HG02798 (cell line): ENCODE measurements around the gene ABAT.
"Not testable (repeated sequence)": the region's sequence is repeated elsewhere in the genome, so short reads cannot be mapped to it uniquely, and the experiment has no call there.

Experiments used
- ATAC-seq: cut with Tn5 transposase; IDR thresholded peaks from one replicate; pipeline ENCODE4 v1.9.1; 2021; ENCODE audit warnings: mild to moderate bottlenecking; ENCODE audit not compliant: unreplicated experiment, poor library complexity

ABAT gene

DNA sequence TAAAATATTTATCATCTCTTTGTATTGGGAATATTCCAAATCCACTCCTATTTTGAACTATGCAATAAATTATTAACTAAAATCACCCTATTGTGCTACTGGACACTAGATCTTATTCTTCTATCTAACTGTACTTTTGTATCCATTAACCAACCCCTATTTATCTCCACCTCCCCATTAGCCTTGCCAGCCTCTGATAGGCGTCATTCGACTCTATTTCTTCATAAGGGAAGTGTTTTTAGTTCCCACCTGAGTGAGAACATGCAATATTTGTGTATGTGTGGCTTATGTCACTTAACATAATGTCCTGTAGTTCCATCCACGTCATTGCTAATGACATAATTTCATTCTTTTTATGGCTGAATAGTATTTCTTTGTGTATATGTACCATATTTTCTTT is 99.1 kb downstream of the ABAT start:
- no peak for ATAC-seq

DNA sequence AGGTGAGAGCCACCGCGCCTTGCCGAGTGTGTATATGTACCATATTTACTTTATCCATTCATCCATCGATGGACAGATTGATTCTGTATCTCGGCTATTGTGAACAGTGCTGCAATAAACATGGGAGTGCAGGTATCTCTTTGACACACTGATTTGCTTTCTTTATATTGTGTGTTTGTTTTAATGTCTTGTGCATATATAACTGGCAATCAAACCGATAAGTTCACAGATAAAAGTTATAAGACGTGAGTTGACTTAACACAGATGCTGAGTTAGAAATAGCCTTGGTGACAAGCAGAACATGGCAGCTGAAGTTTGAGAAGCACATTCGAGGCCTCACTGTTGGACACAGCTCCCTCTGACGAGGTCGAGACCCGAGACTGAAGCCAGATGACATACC is 99.8 kb downstream of the ABAT start:
- ATAC-seq = no peak

DNA sequence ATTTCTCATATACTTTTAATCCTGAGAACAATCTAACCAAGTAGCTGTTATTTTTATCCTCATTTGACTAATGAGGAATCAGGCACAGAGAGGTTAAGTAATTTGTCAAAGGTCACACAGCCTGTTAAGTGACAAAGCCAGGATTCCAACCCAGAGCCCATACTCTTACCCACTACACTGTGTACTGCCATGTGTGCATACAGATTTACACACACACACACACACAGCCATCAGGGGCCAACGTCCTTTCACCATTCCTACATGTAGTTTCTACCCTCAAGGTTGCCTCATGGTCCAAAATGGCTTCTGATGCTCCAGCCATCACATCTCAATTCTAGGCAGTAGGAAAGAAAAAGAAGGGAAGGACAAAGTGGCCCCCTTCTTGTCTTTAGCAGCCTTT is 100.9 kb downstream of the ABAT start:
- no peak for ATAC-seq

DNA sequence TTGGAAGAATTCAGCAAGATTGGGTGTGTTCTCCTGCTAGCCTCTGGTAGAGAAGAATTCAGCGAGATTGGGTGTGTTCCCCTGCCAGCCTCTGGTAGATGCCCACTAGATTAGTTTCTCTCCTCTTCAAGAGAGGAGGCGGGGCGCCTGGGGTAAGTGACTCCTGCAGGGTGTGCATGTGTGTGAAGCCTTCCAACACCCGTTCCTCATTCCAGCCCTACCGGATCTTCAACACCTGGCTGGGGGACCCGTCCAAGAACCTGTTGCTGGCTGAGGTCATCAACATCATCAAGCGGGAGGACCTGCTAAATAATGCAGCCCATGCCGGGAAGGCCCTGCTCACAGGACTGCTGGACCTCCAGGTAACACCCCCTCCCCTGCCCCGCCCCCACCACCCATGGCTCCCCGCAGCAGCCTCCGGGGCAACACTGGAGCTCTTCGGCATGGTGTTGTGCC is 101.7 kb downstream of the ABAT start:
- ATAC-seq = no peak

DNA sequence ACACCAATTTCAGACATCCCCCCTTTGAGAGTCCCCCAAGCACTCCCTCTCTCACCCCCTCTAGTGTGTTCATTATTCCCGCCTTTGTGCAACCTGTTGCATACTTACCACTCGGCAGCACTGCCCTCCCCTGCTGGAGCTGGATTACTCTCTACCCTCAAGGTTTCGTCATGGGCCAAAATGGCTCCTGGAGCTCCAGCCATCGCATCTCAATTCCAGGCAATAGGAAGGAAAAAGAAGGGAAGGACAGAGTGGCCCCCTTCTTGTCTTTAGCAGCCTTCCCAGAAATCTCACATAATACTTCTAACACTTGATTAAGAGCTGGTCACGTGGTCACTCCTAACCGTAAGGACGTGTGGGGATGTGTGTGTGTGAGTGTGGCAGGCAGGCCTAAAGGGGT is 102.8 kb downstream of the ABAT start:
- no peak for ATAC-seq

DNA sequence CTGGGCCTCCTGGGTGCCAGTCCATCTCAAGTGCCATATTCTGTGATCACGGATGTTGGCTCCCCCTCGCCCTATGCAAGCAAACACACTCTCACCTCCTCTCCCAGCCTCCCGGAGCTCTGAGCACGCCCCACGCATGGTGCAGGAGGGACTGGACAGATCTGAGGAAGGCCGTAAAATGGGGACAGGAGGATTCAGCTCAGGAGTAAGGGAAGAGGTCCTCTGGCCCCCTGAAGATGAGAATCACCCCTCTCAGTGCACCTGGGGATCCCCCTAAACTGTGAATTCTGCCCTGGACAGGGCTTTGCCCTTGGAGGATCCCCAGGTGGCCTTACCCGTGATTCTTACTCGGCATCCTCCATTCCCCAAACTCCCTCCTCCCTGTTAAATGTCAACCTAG is 107.4 kb downstream of the ABAT start:
- no peak for ATAC-seq

DNA sequence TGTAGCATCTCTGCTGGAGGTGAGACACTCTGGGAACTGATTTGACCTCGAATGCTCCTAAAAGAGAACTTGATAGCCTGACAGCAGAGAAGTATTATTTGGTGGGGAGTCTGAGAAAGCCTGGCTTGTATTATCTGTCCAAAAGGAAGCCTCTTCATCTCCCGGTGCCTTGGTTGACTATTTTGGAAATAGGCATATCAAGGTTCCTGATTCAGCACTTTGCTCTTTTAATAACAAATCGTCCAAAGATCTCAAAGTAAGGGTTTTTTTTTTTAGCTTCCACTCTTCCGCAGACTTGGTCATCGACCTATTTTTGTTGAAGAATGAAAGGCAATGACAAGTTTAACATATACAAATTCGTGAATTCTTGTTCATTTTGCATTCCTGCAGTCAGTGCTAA is 108.3 kb downstream of the ABAT start:
- ATAC-seq = no peak

DNA sequence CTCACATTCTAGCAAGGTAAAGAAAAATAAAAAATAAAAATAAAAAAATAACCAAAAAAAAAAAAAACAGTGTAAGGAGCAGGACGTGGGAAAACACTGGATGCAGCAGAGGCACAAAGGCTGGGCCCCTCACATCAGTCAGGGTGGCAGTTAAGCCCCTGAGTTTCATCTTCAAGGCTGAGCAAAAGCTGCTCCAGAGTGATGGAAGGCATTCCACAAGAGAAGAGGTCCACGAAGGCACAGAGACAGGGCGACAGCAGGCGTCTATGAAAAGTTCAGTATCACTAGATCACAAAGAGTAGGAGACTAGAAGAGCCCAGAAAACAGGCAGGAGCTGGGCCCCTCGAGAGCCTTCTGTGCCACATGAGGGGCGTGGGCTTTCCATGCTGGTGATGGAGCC is 111.0 kb downstream of the ABAT start:
- no peak for ATAC-seq

DNA sequence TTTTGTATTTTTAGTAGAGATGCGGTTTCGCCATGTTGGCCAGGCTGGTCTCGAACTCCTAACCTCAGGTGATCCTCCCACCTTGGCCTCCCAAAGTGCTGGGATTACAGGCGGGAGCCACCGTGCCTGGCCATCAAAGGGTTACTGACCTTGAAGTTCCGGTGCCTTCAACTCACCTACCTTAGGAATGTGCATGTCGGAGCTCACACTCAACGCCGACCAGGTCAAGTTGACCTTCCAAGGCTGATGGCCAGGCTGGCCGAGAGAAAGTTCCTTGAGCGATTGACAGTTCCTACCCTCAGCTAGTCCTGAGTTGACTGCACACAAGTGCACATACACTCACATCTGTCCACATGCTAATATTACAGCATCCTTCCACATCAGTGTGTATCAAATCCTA is 111.9 kb downstream of the ABAT start:
- ATAC-seq = not testable (repeated sequence)

DNA sequence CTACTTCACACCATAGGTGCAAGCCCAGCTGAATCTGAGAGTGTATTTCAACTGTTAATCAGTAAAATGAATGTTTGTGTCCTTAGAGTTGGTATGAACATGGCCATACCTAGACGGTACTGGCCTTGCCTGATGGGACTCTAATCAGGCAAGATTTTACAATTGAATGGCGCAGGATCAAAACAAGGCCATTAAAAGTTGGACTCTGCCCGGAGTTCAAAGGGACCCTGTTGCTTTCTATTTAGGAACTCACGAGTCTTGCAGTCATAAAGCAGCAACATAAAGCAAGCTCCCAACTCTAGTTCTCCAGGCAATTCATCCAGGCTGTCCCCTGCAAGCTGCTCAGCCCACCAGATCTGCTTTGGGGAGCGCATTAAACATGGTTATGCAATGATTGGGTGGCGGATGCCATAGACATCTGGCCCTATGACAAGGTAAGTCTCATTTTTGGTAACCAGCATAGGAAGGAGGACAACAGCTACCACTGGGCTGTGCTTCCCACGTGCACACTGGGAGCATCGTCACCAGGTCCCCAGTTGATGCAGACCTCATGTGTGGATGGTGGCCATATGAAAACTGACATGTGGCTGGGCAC is 114.3 kb downstream of the ABAT start:
- no peak for ATAC-seq

DNA sequence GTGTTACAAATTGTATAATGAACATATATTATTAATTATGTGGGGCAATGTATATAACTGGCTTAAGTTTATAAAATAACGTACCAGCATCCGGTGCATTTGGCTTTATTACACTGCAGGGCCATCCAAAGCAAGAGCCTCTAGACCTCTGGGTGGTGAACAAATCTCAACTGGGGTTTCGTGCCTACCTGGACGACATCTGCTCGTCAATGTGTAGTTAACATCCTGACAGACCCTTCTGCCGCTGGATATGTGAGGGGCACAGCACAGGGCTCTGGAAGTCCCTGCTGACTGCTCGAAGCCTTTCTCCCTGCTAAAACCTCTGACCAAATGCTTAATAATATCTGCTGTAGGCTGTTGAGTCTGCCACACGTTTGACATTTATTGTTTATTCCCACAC is 120.7 kb downstream of the ABAT start:
- no peak for ATAC-seq

DNA sequence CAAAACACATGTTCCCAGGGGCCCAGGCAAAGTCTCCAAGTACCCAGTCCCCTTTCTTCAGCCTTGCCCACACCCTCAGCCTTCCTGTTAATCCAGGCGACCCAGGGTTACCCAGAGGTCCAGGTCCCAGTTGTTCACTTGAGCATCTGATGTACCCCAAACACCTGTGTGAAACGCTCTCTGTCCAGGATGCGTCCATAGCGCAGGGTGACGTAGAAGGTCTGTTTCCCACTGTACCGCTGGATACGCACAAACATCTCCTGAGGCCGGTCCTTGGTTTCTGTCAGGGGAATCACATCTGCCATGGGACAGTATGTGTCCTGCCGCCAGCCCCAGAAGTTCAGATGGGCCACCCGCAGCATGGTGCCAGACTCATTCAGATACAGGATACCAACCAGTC is 121.4 kb downstream of the ABAT start:
- ATAC-seq = no peak

DNA sequence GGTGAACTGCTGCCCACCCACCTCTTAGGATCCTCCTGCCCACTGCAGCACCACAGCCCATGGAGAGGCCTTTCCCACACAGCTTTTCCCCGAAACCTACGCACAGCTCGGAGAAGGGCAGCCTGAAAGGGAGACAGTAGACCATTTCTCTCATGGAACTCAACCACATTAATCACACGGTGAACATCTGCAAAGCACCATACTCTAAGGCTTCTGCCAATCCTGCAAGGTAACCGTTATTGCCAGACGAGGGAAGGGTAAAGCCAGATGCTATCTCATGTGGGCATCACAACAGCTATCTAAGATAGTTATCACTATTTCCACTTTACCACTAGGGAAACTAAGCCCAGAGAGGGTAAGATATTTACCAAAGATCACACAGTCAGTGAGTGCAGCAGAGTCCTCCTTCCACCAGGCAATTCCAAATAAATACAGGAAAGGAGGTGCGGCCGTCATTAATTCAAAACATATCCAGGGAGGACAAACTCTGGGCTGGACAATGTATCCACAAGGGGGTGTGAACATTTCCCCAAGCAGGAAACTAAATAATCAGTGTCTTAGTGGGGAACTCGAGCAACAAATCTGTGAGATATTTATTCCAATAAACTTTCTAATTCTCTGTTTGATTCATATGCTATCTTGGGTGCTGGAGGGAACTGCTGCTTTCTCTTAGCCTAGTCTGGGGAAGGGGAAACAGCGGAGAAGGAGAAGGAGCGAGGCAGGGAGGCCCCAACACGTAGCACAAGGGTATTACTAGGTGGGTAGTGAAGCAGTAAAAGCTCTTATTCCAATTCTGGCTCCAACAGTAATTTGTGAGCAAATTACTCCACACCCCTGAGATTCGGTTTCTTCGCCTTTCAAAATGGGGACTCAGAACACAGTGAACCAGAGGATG is 122.3 kb downstream of the ABAT start:
- no peak for ATAC-seq

DNA sequence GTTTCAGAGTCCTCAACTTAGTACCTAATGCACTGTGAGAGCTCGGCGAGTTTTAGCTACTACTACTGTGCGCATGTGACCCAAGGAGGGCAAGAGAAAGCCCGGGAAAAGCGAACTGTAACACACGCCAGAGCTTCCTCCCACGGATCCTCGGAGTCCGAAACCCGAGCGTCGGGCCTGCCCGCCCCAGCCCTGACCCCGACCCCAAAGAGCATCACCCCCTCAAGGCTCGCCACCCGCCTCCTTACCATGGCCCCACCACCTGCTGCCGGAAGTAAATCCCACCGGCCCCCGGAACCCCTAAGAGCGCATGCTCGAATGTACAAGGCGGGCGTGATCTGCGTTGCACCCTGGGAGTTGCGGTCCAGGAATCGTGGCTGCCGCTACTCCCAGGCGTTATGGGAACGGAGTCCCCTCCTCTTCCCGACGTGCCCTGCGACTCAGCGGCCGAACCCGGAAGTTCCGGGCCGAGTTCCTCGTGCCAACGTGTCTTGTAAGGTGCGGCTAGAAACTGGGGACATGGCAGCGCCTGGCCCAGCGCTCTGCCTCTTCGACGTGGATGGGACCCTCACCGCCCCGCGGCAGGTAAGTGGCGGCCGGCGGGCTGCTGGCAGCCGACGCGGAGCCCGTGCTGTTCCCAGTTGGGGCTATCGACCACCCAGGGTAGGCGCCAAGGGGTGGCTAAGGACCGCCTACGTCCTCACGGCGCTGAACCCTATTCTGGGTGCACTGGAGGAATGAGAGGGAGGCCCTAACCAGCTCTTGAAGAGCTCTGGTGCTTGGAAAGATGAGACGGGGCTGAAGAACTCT is 123.2 kb downstream of the ABAT start, which contains the start of the genes PMM2 and TMEM186:
Gene PMM2 (plus strand): TSS at position 476 of the 810 bp plus-strand sequence. CDS start 44 bp downstream, at position 520.
Gene TMEM186 (minus strand): TSS at position 276 of the 810 bp plus-strand sequence. CDS start 25 bp downstream, at position 251.
- peak; percentile 97 for ATAC-seq

DNA sequence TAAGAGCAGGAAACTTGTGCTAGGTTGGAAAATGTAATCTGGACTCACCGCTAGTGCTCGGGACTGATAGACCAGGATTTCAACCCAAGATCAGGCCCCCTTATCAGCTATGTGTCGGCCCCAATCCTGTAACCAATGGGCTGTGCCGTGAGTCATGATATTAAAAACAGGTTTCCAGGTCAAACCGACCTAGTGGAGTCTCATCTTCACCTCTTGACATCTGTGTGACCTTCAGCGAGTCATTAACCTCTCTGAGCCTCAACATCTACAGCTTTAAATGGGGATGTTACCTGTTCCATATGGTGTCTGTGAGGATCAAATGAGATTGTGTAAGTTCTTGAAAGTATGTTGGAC is 123.7 kb downstream of the ABAT start:
- ATAC-seq = no peak

DNA sequence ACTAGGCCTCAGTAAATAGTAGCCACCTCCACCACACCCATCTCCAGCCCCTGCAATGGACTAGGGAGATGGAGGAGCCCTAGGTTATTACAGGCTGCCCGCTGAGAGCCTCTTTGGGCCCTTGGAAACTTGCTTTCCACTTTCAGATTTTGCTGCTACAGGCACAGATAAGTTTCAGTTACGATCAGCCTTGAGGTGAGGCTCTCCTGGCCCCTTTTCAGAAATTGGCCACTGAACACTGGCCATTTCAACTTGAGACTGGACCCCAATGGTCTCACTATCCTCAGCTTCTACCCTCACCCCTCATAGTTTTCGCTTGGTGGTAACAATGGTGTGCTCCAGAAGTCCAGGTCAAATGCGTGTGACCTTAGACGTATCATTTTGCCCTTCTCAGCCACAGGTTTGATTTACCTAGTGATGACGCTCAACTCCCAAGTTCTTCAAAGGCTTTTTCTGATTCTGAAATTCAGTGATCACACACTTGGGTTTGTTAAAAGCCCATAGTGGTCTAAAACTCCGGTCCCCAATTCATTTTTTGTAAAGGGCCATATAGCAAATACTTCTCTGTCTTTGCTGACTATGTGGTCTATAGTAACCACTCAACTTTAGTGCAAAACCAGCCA is 124.2 kb downstream of the ABAT start:
- ATAC-seq = no peak

DNA sequence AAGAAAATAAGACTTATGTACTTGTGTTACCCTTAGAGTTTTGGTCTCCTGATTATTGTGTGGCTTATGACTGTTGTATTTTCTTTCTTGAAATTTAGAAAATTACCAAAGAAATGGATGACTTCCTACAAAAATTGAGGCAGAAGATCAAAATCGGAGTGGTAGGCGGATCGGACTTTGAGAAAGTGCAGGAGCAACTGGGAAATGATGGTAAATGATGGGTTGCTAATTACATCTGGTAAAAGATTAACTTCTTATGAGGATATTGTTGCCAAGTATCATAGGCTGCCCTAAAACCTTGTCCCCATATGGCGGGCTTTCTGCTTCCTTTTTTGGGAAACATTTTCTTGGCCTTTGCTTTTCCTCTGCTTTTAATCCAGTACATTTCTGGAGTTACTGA is 127.3 kb downstream of the ABAT start:
- ATAC-seq = no peak

DNA sequence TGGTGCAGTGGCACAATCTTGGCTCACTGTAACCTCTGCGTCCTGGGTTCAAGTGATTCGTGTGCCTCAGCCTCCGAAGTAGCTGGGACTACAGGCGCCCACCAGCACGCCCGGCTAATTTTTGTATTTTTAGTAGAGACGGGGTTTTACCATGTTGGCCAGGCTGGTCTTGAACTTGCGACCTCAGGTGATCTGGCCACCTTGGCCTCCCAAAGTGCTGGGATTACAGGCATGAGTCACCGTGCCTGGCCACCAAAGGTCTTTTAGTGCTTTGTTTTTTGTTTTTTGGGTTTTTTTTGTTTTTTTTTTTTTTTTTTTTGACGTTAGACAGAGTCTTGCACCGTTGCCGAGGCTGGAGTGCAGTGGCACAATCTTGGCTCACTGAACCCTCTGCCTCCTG is 129.3 kb downstream of the ABAT start:
- not testable (repeated sequence) for ATAC-seq

DNA sequence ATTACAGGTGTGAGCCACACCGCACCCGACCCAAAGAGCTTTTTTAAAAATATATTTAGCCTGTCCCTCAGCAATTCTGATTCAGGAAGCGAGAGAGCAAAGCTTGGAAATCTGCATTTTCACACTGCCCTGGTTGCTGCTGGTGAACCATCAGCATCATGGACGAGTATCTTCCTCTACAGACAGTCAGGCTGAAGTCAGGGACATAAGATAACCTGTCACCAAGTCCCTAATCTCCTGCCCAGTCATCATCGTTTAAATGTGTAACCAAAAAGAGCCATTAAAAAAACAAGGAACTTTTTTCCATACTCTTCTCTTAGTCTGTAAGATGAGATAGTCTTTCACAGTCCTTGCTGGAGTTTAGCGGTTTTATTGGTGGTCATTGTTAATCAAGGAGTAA is 129.9 kb downstream of the ABAT start:
- ATAC-seq = no peak

DNA sequence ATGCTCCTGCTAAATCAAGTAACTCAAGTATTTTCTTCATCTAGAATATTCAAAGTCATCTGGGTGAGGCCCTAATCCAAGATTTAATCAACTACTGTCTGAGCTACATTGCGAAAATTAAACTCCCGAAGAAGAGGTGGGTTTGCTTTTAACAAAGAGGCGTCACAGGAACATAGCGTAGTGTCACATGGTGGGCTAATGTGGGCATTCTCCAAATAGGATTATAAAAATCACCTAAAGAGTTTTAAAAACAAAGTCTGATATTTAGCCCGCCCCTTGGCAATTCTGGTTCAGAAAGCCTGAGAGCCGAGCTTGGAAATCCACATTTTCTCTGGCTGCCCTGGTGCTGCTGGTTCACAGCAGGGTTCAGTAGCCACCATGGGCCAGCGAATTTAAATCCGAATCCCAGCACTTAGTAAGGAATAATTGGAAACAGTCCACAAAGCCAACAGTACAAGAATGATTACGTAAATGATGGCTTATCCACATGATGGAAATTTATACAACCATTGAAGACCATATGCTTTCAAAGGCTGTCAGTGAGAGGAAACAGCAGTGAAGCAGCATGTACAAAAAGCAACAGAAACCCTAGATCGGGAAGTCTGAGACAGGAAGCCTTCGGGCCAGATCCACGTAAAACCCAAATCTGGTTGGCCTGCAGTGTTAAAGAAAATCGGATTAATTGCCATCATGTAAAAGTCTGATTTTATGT is 132.0 kb downstream of the ABAT start:
- no peak for ATAC-seq
